Upper lobe of left lung (tissue), 4 donors: ENCODE results near the gene EVC2.

Experiments
- POLR2A ChIP-seq, 4 donors: fragments of 450-650 bp; IDR thresholded peaks; one replicate each; pipeline ENCODE4 v1.5.1; 2016 to 2017; ENCODE audit warnings: antibody characterized with exemption in 4 of 4, mild to moderate bottlenecking in 2 of 4
- POLR2AphosphoS5 ChIP-seq, 2 donors: sonication (generic); formaldehyde crosslinking; IDR thresholded peaks; one replicate each; pipeline ENCODE4 v1.5.1; 2017; ENCODE audit warnings: antibody characterized with exemption in 2 of 2

DNA sequence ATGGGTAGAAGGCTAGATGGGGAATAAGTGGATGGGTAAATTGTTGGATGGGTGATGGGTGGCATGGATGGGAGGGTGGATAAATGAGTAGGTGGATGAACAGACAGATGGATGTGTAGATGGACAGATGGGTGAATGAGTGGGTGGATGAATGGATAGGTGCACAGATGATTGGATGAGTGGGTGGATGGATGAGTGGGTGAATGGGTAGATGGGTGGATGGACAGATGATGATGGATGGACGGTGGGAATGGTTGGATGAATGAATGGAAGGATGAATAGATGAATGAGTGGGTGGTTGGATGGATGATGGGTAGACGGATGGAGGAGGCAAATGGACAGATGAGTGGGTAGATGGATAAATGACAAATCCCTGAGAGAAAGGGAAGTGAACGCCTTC, 68.3 kb downstream of the EVC2 start:
- no peak for TF ChIP-seq POLR2A (IDR thresholded peaks at IDR 0.05)
- no peak for TF ChIP-seq POLR2AphosphoS5 (IDR thresholded peaks at IDR 0.05)
